Upper lobe of left lung (tissue), 4 donors: ENCODE data around the gene MYO9B.

ENCODE experiments used
- EP300 ChIP-seq, 4 donors: sonication (generic); formaldehyde crosslinking; IDR thresholded peaks; one replicate each; pipeline ENCODE4 v1.5.1; 2017; ENCODE audit warnings: antibody characterized with exemption in 4 of 4, control low read depth in 2 of 4
- POLR2A ChIP-seq, 4 donors: fragments of 450-650 bp; IDR thresholded peaks; one replicate each; pipeline ENCODE4 v1.5.1; 2016 to 2017; ENCODE audit warnings: antibody characterized with exemption in 4 of 4, mild to moderate bottlenecking in 2 of 4
- POLR2AphosphoS5 ChIP-seq, 2 donors: sonication (generic); formaldehyde crosslinking; IDR thresholded peaks; one replicate each; pipeline ENCODE4 v1.5.1; 2017; ENCODE audit warnings: antibody characterized with exemption in 2 of 2
- TF ChIP-seq, protein P1 (sequence below), 6 experiments: fragments of 450-650 bp in 4 of 6; fragments of 200-600 bp in 2 of 6; sonication (generic) in 2 of 6; IDR thresholded peaks; one replicate each; pipeline ENCODE4 v1.5.1; 2016 to 2019; ENCODE audit warnings: antibody characterized with exemption in 6 of 6

- TF ChIP-seq, protein P1, sequence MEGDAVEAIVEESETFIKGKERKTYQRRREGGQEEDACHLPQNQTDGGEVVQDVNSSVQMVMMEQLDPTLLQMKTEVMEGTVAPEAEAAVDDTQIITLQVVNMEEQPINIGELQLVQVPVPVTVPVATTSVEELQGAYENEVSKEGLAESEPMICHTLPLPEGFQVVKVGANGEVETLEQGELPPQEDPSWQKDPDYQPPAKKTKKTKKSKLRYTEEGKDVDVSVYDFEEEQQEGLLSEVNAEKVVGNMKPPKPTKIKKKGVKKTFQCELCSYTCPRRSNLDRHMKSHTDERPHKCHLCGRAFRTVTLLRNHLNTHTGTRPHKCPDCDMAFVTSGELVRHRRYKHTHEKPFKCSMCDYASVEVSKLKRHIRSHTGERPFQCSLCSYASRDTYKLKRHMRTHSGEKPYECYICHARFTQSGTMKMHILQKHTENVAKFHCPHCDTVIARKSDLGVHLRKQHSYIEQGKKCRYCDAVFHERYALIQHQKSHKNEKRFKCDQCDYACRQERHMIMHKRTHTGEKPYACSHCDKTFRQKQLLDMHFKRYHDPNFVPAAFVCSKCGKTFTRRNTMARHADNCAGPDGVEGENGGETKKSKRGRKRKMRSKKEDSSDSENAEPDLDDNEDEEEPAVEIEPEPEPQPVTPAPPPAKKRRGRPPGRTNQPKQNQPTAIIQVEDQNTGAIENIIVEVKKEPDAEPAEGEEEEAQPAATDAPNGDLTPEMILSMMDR (IDR thresholded peaks at IDR 0.05): no peak
- TF ChIP-seq EP300 (IDR thresholded peaks at IDR 0.05) (no peak), POLR2A (IDR thresholded peaks at IDR 0.05) (no peak), POLR2AphosphoS5 (IDR thresholded peaks at IDR 0.05) (no peak)
Measured at GRCh38 chr19:17086120-17086519, 10.5 kb downstream of the MYO9B start.
